GM18870 (cell line): Measurements from ENCODE around the gene SOX5.
"Not testable (repeated sequence)": the region's sequence is repeated elsewhere in the genome, so short reads cannot be mapped to it uniquely, and the experiment has no call there.

Experiments
- ATAC-seq: cut with Tn5 transposase; IDR thresholded peaks from one replicate; pipeline ENCODE4 v1.9.1; 2021; ENCODE audit warnings: moderate library complexity; ENCODE audit not compliant: unreplicated experiment

Gene SOX5

DNA sequence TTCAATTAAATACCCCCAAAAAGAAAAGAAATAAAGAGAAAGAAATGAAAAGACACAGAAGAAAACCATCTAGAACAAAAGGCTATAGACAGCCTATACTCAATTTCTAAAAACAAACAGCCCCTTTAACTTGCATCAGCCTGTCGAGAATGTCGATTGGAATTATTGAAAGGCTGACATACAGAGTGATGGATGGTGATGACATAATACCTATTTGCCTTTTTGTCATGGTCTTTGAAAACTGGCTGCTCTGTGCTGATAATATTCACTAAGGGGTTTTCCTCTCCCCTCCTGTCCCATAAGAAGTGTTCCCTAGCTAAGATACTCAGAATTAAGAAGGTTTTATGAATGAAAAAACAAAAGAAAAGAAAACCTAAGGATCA, 393.7 kb downstream of the SOX5 start:
- no peak for ATAC-seq

DNA sequence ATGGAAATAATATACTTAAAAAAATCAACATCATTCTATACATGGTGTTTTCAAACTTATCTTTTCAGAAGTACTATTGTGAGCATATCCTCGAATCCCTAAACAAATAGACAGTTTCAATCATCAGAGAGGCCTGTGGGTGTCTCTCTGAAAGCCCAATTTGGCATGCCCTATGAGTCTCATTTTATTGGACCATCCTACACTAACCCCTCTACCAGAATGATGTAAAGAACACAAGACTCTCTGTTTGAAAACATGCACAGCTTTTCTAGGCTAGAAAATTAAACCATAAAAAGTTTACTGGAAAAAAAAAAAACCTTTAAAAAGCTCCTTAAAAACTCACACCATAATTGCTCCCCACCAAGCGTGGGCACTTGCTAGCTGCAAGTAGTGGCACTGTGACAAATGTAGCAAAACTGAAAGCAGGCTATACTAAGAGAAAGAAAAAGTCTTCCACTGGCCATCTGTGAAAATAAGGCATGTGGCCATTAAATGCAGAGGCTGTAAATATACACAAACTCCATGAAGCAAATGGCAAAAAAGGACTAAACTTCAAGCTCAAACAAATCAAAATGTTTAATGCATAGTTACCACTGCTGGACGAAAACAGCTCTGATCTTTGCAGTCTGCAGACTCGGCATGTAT, 394.2 kb downstream of the SOX5 start:
- ATAC-seq: no peak

DNA sequence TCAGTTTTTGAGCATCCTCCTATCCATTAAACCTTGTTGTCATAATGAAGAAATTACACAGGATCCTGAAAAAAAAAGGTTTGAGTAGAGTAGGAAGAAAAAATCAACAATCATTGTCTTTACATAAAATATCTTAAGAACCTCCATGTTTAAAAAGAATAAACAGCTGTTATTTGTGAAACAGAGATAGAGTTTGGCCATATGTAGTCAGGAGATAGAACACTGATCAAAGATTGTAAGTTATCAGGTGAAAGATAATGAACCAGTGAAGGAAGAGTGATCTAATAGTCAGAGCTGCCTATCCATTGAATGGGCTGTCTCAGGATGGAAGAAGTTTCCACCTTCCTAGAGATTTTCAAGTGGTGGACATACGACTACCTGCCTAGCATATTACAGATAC, 397.1 kb downstream of the SOX5 start:
- no peak for ATAC-seq

DNA sequence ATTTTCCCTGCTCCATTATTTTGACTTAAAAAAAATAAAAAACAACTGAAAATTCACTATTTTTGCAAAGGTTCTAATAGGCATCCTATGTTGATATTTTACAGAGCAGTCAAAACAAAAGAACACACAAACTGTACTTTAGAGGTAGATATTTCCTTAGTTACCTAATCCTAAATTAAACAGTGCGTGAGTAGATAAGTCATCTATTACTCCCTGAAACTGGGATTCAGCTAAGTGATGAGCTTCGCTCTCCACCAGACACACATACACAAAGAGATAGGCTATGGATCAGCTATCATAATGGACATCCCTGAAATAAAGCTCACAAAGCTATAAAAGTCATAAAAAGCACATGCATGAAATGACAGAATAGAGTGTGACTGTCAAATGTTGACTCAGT, 398.7 kb downstream of the SOX5 start:
- ATAC-seq: no peak

GRCh38 chr12:23548742-23549141, 400.7 kb downstream of the SOX5 start:
- no peak for ATAC-seq

DNA sequence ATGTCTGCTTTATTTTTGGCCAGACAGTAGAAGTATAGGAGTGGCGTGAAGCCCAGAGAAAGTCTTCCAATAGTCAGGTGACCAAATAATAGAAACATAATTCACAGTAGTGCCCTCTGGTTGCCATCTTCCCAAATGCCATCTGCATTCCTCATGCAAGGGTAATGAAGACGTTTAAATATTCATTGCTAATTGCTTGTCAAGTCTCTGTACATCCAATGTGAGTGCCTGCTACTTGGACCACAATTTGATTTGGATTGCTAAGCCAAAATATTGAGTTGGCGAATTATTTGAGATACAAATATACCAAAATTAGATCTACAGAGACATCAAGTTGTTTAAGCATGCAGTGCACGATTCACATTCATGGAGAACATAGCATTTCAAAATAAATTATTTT, 402.7 kb downstream of the SOX5 start:
- ATAC-seq: no peak

DNA sequence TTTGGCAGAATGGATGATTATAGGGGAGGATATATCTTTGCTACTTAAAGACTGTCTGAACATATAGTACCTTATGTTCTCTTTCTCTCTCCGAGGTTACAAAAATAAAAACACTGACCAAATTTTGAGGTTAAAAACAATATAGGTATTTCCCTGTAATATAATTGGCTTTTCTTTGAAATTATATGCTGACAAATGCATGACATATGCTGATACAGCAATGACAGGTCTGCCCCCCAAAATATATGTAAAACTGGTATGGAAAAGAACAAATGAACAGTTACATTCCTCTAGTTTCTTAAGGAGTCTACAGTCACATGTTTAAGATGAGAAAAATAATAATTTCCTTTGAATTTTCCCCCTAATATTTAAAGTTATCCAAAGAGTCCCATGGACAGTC, 405.7 kb downstream of the SOX5 start:
- ATAC-seq: no peak

DNA sequence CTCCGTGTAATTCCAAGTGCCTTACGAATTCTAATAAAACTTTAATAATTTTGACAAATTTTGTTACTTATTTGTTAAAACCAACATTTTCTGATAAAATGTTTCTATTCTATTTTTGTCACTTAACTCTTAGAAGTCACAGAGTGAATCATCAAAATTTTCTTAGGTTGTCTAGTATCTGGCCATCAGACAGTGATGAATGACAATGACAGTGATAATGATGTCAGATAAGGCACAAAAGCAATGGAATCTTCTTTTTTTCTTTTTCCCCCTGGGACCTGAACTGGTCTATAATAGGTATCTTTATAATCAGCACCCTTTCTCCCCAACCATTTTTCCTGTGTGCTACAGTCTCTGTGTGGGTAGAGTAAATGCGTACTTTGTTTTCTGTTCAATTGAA, 407.3 kb downstream of the SOX5 start:
- ATAC-seq: no peak

- no peak for ATAC-seq
Measured at GRCh38 chr12:23540572-23540971, 408.9 kb downstream of the SOX5 start.

- ATAC-seq: no peak
Measured at GRCh38 chr12:23536293-23536692, 413.2 kb downstream of the SOX5 start.

DNA sequence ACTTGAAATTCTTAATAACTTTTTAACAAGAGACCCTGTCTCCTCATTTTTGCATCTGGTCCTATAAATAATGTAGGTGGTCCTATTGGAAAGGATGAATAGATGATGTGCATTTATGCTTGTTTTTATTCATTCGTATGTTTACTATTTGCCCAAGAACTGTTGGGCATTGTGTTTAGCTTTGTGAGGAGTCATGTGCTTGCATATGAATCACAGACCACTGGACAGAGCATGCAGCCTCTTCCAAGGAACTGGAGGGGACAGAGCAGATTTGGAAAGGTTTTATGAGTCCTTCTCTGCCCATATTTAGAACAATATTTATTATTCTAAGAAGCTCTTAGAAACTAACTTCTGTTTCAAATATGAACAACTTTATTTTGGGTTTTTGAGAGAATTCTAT, 414.0 kb downstream of the SOX5 start:
- ATAC-seq: no peak

- no peak for ATAC-seq
Measured at GRCh38 chr12:23534196-23534595, 415.3 kb downstream of the SOX5 start.

DNA sequence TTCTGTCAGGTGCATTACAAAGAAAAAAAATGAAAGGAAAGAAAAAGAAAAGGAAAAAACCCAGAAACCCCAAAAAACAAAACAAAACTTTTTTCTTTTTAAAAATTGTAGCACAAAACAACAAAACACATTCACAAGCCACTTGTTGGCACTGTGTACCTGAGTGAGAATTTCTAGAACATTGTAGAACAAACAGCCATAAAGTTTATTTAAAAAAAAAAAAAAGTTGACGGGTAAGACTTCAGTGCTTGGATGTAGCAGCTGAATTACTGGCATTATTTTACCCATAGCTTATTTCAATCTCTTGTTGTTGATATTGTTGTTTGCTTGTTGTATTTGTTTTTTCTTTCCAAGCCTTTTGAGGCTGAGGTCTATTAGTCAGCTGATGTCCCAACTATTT, 415.8 kb downstream of the SOX5 start:
- ATAC-seq: no peak

GRCh38 chr12:23533265-23533664, 416.2 kb downstream of the SOX5 start:
- ATAC-seq: no peak

DNA sequence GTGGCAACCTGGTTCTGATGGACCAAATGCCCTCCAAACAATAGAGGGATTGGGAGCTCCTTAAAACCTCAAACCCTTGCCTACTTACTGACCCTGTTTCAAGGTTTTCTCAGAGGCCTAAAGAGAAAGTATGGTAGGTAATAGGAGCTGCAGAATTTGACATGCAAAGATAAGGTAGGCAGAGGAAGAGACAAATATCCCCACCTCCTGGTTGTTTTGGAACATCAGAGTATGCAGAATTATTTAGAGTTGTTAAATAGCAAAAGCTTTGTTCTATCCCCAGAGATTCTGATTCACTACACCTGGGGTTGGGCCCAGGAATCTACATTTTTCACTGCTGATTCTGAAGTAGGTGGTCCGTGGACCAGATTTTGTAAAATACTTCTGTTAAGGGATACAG, 421.2 kb downstream of the SOX5 start:
- ATAC-seq: no peak

GRCh38 chr12:23525450-23526072, 423.9 kb downstream of the SOX5 start:
- ATAC-seq: no peak

GRCh38 chr12:23523339-23523738, 426.1 kb downstream of the SOX5 start:
- no peak for ATAC-seq

DNA sequence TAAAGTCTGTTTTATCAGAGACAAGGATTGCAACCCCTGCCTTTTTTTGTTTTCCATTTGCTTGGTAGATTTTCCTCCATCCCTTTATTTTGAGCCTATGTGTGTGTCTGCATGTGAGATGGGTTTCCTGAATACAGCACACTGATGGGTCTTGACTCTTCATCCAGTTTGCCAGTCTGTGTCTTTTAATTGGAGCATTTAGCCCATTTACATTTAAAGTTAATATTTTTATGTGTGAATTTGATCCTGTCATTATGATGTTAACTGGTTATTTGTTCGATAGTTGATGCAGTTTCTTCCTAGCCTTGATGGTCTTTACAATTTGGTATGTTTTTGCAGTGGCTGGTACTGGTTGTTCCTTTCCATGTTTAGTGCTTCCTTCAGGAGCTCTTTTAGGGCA, 430.0 kb downstream of the SOX5 start:
- not testable (repeated sequence) for ATAC-seq

DNA sequence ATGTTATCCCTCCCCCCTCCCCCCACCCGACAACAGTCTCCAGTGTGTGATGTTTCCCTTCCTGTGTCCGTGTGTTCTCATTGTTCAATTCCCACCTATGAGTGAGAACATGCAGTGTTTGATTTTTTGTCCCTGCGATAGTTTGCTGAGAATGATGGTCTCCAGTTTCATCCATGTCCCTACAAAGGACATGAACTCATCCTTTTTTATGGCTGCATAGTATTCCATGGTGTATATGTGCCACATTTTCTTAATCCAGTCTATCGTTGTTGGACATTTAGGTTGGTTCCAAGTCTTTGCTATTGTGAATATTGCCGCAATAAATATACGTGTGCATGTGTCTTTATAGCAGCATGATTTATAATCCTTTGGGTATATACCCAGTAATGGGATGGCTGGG, 433.7 kb downstream of the SOX5 start:
- not testable (repeated sequence) for ATAC-seq

- no peak for ATAC-seq
Measured at GRCh38 chr12:23510484-23510883, 439.0 kb downstream of the SOX5 start.

GRCh38 chr12:23509832-23510231, 439.6 kb downstream of the SOX5 start:
- not testable (repeated sequence) for ATAC-seq

DNA sequence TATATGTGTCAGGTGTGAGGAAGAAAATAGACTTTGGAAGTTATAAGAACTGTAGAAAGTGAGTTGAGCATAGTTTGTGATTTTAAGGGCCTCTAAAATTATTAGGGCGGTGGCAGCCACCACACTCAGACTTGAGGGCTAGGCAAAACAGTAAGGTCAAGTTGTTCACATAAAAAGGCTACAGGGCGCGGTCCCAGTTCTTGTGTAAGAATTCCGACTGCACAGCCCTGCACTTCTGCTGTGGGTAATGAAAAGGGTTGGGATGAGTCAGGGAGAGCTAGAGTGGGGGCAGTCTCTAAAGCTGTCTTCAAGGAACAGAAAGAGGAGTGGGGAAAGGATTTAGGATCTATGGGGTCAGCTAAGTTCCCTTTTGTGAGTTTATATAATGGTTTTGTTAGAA, 441.7 kb downstream of the SOX5 start:
- not testable (repeated sequence) for ATAC-seq

GRCh38 chr12:23505736-23506135, 443.7 kb downstream of the SOX5 start:
- not testable (repeated sequence) for ATAC-seq
